Erythroblast (primary cell): Measurements from ENCODE around the gene DUSP16.

ENCODE experiments used
- GATA1 ChIP-seq: IDR thresholded peaks from 2 replicates; pipeline ENCODE4 v1.6.1; 2011; ENCODE audit warnings: low read depth, mild to moderate bottlenecking, control low read depth, low read length, moderate library complexity
- POLR2A ChIP-seq: IDR thresholded peaks from 2 replicates; pipeline ENCODE4 v1.6.1; 2011; ENCODE audit warnings: mild to moderate bottlenecking, low read length

GRCh38 chr12:12572659-12573058 lies 10.0 kb upstream of the DUSP16 start:
- no peak for TF ChIP-seq POLR2A
- no peak for TF ChIP-seq GATA1
